GM12878 (cell line): ENCODE measurements around the gene SIK3. TPM values are rescaled to one million over a fixed set of nuclear protein-coding genes. Genes with fewer than 3 reads are reported as not detected.

Experiments
- ATAC-seq: fragments of 200-7000 bp; cut with Tn5 transposase; 3 replicates; pipeline ENCODE4 v1.9.1; 2020; ENCODE audit warnings: mild to moderate bottlenecking, moderate library complexity
- BruUV-seq: library from RNA; stranded (reverse); fragments of 400-500 nt; replicated peaks from 2 replicates; lab custom pipeline; 2021; lab: Mats Ljungman, UMichigan
- CTCF ChIA-PET: fragments of 300-600 bp; sonication (Branson Sonifier 250); formaldehyde crosslinking; extraction: SDS; loops from one replicate; lab custom pipeline; 2021; ENCODE audit warnings: inconsistent platforms; lab: Yijun Ruan, JAX
- POLR2A ChIA-PET: fragments of 350-600 bp; formaldehyde crosslinking; extraction: SDS; loops from one replicate; lab custom pipeline; 2021; ENCODE audit warnings: inconsistent platforms; lab: Charles Lee
- RAD21 ChIA-PET: fragments of 300-600 bp; sonication (Branson Sonifier 250); formaldehyde crosslinking; loops from one replicate; lab custom pipeline; 2023; ENCODE audit warnings: antibody characterized with exemption; ENCODE audit not compliant: unreplicated experiment; lab: Charles Lee
- SMC1A ChIA-PET: fragments of 300-600 bp; sonication (Branson Sonifier 250); formaldehyde crosslinking; loops from one replicate; lab custom pipeline; 2023; ENCODE audit not compliant: unreplicated experiment, uncharacterized antibody; lab: Charles Lee
- DNase-seq: peaks from one replicate; pipeline ENCODE4 v3.0.0-alpha.2; 2011; ENCODE audit warnings: low read depth, low spot score
- FAIRE-seq: peaks from 3 replicates; lab custom pipeline; 2011; peaks lifted over from hg19 to GRCh38; lab: Jason Lieb, UNC
- H2AFZ ChIP-seq: 2 replicates; pipeline ENCODE4 v1.6.0; 2011; ENCODE audit warnings: low read depth, low read length, control low read depth; ENCODE audit not compliant: control insufficient read depth
- H3K27ac ChIP-seq: 2 replicates; pipeline ENCODE4 v1.5.1; 2011; ENCODE audit warnings: control low read depth; ENCODE audit not compliant: control insufficient read depth, insufficient read depth
- H3K27me3 ChIP-seq, 2 experiments: replicated peaks in 1 of 2; 2 replicates each; pipeline versions ENCODE4 v1.6.0 to v1.6.1; 2011; ENCODE audit warnings: low read length in 1 of 2; ENCODE audit not compliant: control insufficient read depth in 2 of 2, insufficient read depth in 2 of 2
- H3K36me3 ChIP-seq, 2 experiments: 2 replicates each; pipeline ENCODE4 v1.5.1; 2011; ENCODE audit warnings: low read length in 1 of 2; ENCODE audit not compliant: control insufficient read depth in 2 of 2, insufficient read depth in 2 of 2
- H3K4me1 ChIP-seq: 2 replicates; pipeline ENCODE4 v1.6.1; 2011; ENCODE audit warnings: mild to moderate bottlenecking, low read length, moderate library complexity, mixed read lengths; ENCODE audit not compliant: control insufficient read depth, insufficient read depth
- H3K4me2 ChIP-seq: 2 replicates; pipeline ENCODE4 v1.6.0; 2011; ENCODE audit warnings: control low read depth; ENCODE audit not compliant: control insufficient read depth, insufficient read depth
- H3K4me3 ChIP-seq: fragments of 200-600 bp; sonication (generic); 2 replicates; pipeline ENCODE4 v1.5.1; 2016
- H3K79me2 ChIP-seq: 2 replicates; pipeline ENCODE4 v1.6.0; 2011; ENCODE audit warnings: low read length; ENCODE audit not compliant: control insufficient read depth, insufficient read depth
- H3K9ac ChIP-seq: 2 replicates; pipeline ENCODE4 v1.8.0; 2011; ENCODE audit warnings: low read length, control low read depth, mixed read lengths; ENCODE audit not compliant: control insufficient read depth, insufficient read depth
- H3K9me3 ChIP-seq: replicated peaks from 3 replicates; pipeline ENCODE4 v1.5.1; 2011; ENCODE audit warnings: mild to moderate bottlenecking, low read length; ENCODE audit not compliant: control insufficient read depth, insufficient read depth
- H4K20me1 ChIP-seq: 2 replicates; pipeline ENCODE4 v1.6.0; 2011; ENCODE audit not compliant: control insufficient read depth, insufficient read depth
- ATF2 ChIP-seq: IDR thresholded peaks from 2 replicates; pipeline ENCODE4 v1.6.1; 2012; ENCODE audit warnings: low read length, inconsistent platforms
- ATF7 ChIP-seq: fragments of 450-650 bp; IDR thresholded peaks from 2 replicates; pipeline ENCODE4 v1.6.1; 2016; ENCODE audit warnings: low read depth, mild to moderate bottlenecking
- IKZF2 ChIP-seq, 2 experiments: fragments of 450-650 bp; IDR thresholded peaks; 2 replicates each; pipeline ENCODE4 v1.6.1; 2017; ENCODE audit warnings: mild to moderate bottlenecking in 2 of 2, moderate library complexity in 2 of 2
- IRF5 ChIP-seq: fragments of 450-650 bp; IDR thresholded peaks from 2 replicates; pipeline ENCODE4 v1.6.1; 2017; ENCODE audit warnings: borderline replicate concordance
- MTA2 ChIP-seq: fragments of 450-650 bp; IDR thresholded peaks from 2 replicates; pipeline ENCODE4 v1.6.1; 2016; ENCODE audit warnings: low read depth, mild to moderate bottlenecking, moderate library complexity
- MXI1 ChIP-seq: fragments of 150-350 bp; IDR thresholded peaks from 2 replicates; pipeline ENCODE4 v1.6.1; 2011; ENCODE audit warnings: low read depth, mild to moderate bottlenecking, inconsistent platforms, low read length, improper control_type of control experiment
- NRF1 ChIP-seq: conservative IDR thresholded peaks from 2 replicates; pipeline ENCODE4 v1.6.1; 2011; ENCODE audit warnings: mild to moderate bottlenecking, low read depth, low read length, improper control_type of control experiment
- PAX8 ChIP-seq: fragments of 450-650 bp; IDR thresholded peaks from 2 replicates; pipeline ENCODE4 v1.6.1; 2017; ENCODE audit warnings: mild to moderate bottlenecking, moderate library complexity
- USF1 ChIP-seq: IDR thresholded peaks from 2 replicates; pipeline ENCODE4 v1.6.1; 2011; ENCODE audit warnings: borderline replicate concordance, low read depth, mild to moderate bottlenecking, moderate library complexity, mixed read lengths, low read length; ENCODE audit not compliant: insufficient read depth; ENCODE audit errors: extremely low read length
- USF2 ChIP-seq: IDR thresholded peaks from 2 replicates; pipeline ENCODE4 v1.6.1; 2011; ENCODE audit warnings: low read depth, low read length, improper control_type of control experiment, borderline replicate concordance
- ZBTB11 ChIP-seq: fragments of 450-650 bp; formaldehyde crosslinking; IDR thresholded peaks from 2 replicates; pipeline ENCODE4 v1.5.0; 2022; ENCODE audit warnings: mild to moderate bottlenecking, missing genetic modification characterization
- ZBTB33 ChIP-seq: fragments of 450-650 bp; IDR thresholded peaks from 2 replicates; pipeline ENCODE4 v1.6.1; 2017; ENCODE audit warnings: mild to moderate bottlenecking
- WGBS: methylation state at CpG from one replicate; pipeline ENCODE4 v1.1.6; 2016; ENCODE audit warnings: low lambda C conversion rate; ENCODE audit not compliant: insufficient replicate concordance, insufficient coverage; ENCODE audit errors: missing lambda C conversion rate; 5-methylcytosine and 5-hydroxymethylcytosine counted together
- in situ Hi-C: fragments of 300-500 bp; cut with MboI; formaldehyde crosslinking; loops from 9 replicates; pipeline ENCODE4 v1.14.3; 2018; ENCODE audit warnings: mixed read lengths
- intact Hi-C: fragments of 100-400 bp; cut with micrococcal nuclease; formaldehyde crosslinking; loops from one replicate; pipeline ENCODE4 v1.14.2; 2022; ENCODE audit not compliant: unreplicated experiment
- polyA plus RNA-seq, 11 experiments: library from polyadenylated mRNA; depleted of rRNA in 4 of 11; unstranded in 6 of 11; stranded (reverse) in 5 of 11; fragments of >200 nt; fragmentation: Nextera tagmentation in 4 of 11; fragmentation: Illumina TruSeq in 1 of 11; extraction: Ambion mirVana in 4 of 11; extraction: Trizol in 1 of 11; gene quantifications; 1 replicate in 1 of 11; 2 replicates in 10 of 11; pipeline versions ENCODE4 v1.2.1 to v1.2.3, GENCODE V29; 2011 to 2016; ENCODE audit warnings: inconsistent platforms in 2 of 11, missing spikeins in 2 of 11, low read depth in 1 of 11
- total RNA-seq, 4 experiments: library from RNA; depleted of rRNA in 3 of 4; stranded (reverse); fragments of >200 nt in 3 of 4; fragmentation: Illumina TruSeq in 1 of 4; extraction: Trizol in 1 of 4; gene quantifications; 2 replicates each; pipeline versions ENCODE4 v1.2.1 to v1.2.3, GENCODE V29; 2013 to 2021

Gene SIK3
- total and polyA plus RNA-seq, 10 of the 15 experiments (the other 5 are each of a cell fraction or from before 2014, with no cell fraction given): 2.5 to 31.9 (median 11.1) TPM

- no peaks in the 10 kb centered on the region for H3K36me3 ChIP-seq
- ATAC-seq (peak; percentile 94), FAIRE-seq (peak; percentile 54), DNase-seq (peak; percentile 64)
- H3K4me3 ChIP-seq: peak overlapping the region; percentile 63
- no peak overlapping the region for H2AFZ ChIP-seq
- peak overlapping the region; percentile 94 for H3K4me2 ChIP-seq
- H3K27me3 ChIP-seq: no peaks in the 10 kb centered on the region
- CTCF ChIA-PET: interaction anchor here (0.6 to 1.8 kb wide), 20 partner anchors 10 to 240 kb away, joined by 3 to 6 read pairs (median 4); no protein-coding TSS in a partner anchor
- no peaks in the 10 kb centered on the region for H4K20me1 ChIP-seq
- no TSS peak for BruUV-seq
- peaks cover 12% of the 10 kb centered on the region for H3K79me2 ChIP-seq
- intact Hi-C loops (no loop called here), in situ Hi-C loops (no loop called here)
- H3K4me1 ChIP-seq: peaks cover 27% of the 10 kb centered on the region
- 0% methylated on average over 2 of the region's 2 CpGs for WGBS
- RAD21 ChIA-PET: interaction anchor here (0.6 to 1.5 kb wide), 12 partner anchors 11 to 250 kb away, joined by 3 to 10 read pairs (median 4); partner anchors contain the start of gene SIK3
- peak overlapping the region; percentile 66; the same call in 1 of the 2 replicates for H3K27ac ChIP-seq
- POLR2A ChIA-PET: interaction anchor here (0.6 to 1.5 kb wide), 10 partner anchors 10 to 134 kb away, joined by 3 to 10 read pairs (median 4); no protein-coding TSS in a partner anchor
- SMC1A ChIA-PET: interaction anchor here (0.6 to 2.3 kb wide), 22 partner anchors 9 to 151 kb away, joined by 3 to 10 read pairs (median 4); no protein-coding TSS in a partner anchor
- H3K9me3 ChIP-seq: no peaks in the 10 kb centered on the region
- H3K9ac ChIP-seq: no peak overlapping the region
- TF ChIP-seq ZBTB33: no peak
- TF ChIP-seq NRF1: no peak
- peak; percentile 67 to 79 for TF ChIP-seq IKZF2 (IDR thresholded peaks at IDR 0.05)
- TF ChIP-seq USF2: no peak
- TF ChIP-seq ATF2: no peak
- TF ChIP-seq MTA2: peak; percentile 66
- no peak for TF ChIP-seq ZBTB11 (CRISPR knock-in tag)
- TF ChIP-seq MXI1: no peak
- no peak for TF ChIP-seq PAX8
- TF ChIP-seq USF1: no peak
- TF ChIP-seq ATF7: no peak
- TF ChIP-seq IRF5: no peak
These were observed 111.6 kb downstream of the SIK3 start for GRCh38 chr11:116986521-116987105.
